ENCODE data around the gene PMAIP1.
A peak's percentile ranks its signal among the peaks of the same experiment; 100 is the strongest.
"Not testable (repeated sequence)": the region's sequence is repeated elsewhere in the genome, so short reads cannot be mapped to it uniquely, and the experiment has no call there.

PMAIP1 gene

GRCh38 chr18:59899298-59900221, at the start of gene PMAIP1:
PMAIP1 (plus strand) TSS chr18:59899996; CDS start chr18:59900178, 182 bp downstream.
- DNase-seq, result peak; percentile 100

GRCh38 chr18:59851784-59852399, 47.9 kb upstream of the PMAIP1 start:
- DNase-seq, result no peak

- no peak for DNase-seq
Observed at GRCh38 chr18:59852548-59852947, 47.2 kb upstream of the PMAIP1 start.

GRCh38 chr18:59853380-59853779, 46.4 kb upstream of the PMAIP1 start:
- DNase-seq, result no peak

GRCh38 chr18:59853988-59854387, 45.8 kb upstream of the PMAIP1 start:
- DNase-seq, result not testable (repeated sequence)

GRCh38 chr18:59861009-59861408, 38.8 kb upstream of the PMAIP1 start:
- no peak for DNase-seq

GRCh38 chr18:59861963-59862819, 37.6 kb upstream of the PMAIP1 start:
- DNase-seq, result no peak

GRCh38 chr18:59865241-59865986, 34.4 kb upstream of the PMAIP1 start:
- DNase-seq, result no peak

- no peak for DNase-seq
Observed at GRCh38 chr18:59866551-59867269, 33.1 kb upstream of the PMAIP1 start.

GRCh38 chr18:59867337-59868104, 32.3 kb upstream of the PMAIP1 start:
- DNase-seq, result no peak

- no peak for DNase-seq
Observed at GRCh38 chr18:59870623-59871130, 29.1 kb upstream of the PMAIP1 start.

GRCh38 chr18:59871711-59872362, 28.0 kb upstream of the PMAIP1 start:
- no peak for DNase-seq

GRCh38 chr18:59873641-59874040, 26.2 kb upstream of the PMAIP1 start:
- DNase-seq, result no peak

GRCh38 chr18:59874166-59874565, 25.6 kb upstream of the PMAIP1 start:
- no peak for DNase-seq

- DNase-seq, result no peak
Observed at GRCh38 chr18:59876310-59876626, 23.5 kb upstream of the PMAIP1 start.

GRCh38 chr18:59877361-59877760, 22.4 kb upstream of the PMAIP1 start:
- DNase-seq, result no peak

- no peak for DNase-seq
Observed at GRCh38 chr18:59878644-59879043, 21.2 kb upstream of the PMAIP1 start.

GRCh38 chr18:59881728-59882656, 17.8 kb upstream of the PMAIP1 start:
- DNase-seq, result peak; percentile 96

GRCh38 chr18:59884351-59884750, 15.4 kb upstream of the PMAIP1 start:
- DNase-seq, result no peak
